Left renal pelvis (tissue), 4 donors: ENCODE results near the gene ANKRD13B. TPM values are rescaled to one million over a fixed set of nuclear protein-coding genes. Genes with fewer than 3 reads are reported as not detected.

Source experiments
- DNase-seq, 4 donors: peaks; one replicate each; pipeline ENCODE4 v3.0.0-alpha.2; 2013; ENCODE audit warnings: low read depth in 4 of 4, low spot score in 3 of 4
- polyA plus RNA-seq, 4 donors: library from polyadenylated mRNA; unstranded; fragments of 120-200 nt; gene quantifications; one replicate each; pipeline ENCODE4 v1.2.1, GENCODE V29; 2013; ENCODE audit not compliant: insufficient read length in 4 of 4

Gene ANKRD13B
- polyA plus RNA-seq, 4 donors: 8.7 to 30.4 (median 14.0) TPM

DNA sequence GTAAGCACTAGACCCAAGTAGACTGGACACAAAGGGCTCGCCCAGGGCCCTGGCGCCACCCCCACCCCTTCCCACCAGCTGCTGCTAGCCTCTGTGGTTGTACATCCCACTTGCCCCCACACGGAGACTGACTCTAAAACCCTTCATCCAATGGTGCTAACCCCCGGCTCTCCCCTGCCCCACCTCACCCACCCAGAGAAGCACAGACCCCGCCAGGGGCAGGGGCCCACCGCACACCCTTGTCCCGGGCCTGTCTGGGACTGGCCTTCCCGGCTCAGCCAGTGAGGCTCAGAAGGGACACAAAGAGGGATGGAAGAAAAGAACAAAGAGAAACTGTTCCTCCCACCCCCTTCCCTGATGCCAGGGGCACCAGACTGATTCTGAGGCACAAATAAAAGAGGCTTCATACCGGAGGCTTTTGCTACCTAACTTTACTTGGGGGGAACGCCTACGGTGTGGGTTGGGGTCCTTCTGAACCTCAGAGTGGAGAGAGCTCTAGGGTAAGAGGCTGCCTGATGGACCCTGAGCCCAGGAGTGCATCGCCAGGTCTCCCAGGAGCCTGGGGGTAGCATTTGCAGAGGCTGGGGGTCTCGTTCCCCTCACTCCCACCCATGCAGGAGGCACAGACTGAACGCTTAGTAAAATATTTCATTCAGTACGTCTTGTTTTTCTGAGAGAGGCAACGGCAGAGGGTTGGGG, 21.6 kb downstream of the ANKRD13B start:
- no peak for DNase-seq

DNA sequence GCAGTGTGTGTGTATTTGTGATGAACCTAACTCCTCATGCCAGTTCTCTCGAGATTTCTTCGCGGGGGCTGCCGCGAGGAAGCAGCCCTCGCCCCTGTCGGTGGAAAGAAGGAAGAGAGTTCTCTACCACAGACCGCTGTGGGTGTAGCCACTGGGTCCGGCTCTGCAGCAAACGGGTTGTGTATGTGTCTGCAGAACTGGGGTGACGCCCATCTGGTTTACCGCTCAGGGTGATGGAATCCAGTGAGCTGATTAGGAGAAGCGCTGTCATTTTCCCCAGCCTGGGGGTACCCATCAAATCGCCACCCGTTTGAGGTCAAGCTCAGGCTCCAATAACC, 22.1 kb downstream of the ANKRD13B start:
- DNase-seq: no peak

DNA sequence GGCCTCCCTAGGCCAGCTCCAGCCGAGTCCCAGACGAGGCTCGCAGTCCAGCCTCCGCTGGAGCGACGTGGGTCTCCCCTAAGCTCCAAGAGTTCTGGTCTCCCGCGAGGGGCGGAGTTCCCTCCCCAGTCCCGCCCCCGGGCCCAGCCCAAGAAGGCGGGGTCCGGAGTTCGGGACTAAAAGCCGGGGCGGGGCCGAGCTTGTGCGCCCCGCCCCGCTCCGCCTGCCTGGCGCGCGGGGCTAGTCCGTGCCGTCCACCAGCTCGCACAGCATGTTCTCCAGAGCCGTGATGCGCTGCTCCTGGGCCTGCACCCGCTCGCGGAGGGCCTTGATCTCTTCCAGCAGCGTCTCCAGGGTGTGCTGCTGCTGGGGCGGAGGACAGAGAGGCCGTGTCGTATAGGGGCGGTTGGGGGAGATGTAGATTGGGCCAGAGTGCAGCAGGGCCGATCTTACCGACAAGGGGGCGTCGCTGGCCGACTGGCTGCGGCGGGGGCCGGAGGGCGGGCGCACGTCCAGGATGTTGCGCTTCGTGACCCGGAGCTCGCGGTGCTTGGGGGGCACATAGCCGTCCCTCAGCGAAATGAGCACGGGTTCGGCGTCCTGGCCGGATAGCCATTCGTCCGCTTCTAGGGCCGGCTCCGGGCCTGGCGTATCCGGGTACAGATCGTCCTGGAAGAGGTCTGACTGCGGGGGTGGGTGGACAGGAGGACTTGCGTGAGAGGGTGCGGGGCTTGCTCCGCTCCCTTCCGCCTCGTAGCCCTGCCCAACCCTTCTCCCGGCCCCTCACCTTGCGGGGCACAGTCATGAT, 22.8 kb downstream of the ANKRD13B start:
- DNase-seq: peak in 1 of 4 donors; percentile 69

DNA sequence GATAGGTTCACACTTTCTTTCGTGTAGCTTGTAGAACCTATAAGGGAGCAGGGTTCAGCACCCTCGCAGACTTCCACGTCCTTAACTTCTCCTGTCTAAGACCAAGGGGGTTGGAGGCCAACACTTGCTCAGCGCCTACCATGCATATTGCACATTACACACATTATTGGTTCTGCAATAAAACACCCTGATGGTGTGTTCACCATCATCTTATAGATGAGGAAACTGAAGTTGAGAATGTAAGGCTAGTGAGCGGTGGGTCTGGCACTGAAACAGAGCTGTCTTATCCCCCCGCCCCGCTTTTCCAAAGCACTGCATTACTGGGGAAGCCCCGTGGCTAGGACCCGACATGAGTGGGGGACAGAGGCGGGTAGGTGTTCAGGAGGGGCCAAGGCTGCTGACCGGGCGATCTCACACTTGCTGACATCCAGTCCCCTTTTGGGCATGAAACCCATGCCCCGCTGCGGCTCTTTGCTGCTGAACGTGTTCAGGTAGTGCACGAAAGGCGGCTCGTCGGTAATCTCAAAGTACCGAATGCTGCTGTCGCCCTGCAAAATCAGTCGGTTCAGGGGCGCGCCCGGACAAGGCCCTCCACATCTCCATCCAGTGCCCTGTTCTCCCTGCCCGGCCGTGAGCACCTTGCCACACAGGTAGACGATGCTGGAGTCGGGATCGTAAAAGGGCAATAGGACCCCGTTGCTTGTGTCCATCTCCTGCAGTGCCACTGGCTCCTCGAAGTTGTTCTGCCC, 23.5 kb downstream of the ANKRD13B start:
- DNase-seq: no peak

DNA sequence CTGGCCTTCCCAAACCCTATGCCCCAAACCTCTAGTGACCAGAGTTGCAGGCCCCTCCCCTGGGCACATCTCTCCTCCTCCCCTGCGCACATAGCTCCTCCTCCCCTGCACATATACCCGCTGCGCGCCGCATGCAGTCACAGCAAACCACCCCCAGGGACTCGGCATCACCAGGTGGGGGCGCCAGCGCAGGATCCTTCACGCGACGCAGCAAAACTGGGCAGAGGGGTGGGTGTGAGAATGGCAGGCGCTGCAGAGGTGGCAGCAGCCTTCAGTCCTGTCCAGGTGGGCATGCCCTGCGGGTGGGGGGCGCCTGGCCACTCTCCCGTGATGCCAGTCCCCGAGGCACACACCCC, 24.2 kb downstream of the ANKRD13B start:
- DNase-seq: no peak

DNA sequence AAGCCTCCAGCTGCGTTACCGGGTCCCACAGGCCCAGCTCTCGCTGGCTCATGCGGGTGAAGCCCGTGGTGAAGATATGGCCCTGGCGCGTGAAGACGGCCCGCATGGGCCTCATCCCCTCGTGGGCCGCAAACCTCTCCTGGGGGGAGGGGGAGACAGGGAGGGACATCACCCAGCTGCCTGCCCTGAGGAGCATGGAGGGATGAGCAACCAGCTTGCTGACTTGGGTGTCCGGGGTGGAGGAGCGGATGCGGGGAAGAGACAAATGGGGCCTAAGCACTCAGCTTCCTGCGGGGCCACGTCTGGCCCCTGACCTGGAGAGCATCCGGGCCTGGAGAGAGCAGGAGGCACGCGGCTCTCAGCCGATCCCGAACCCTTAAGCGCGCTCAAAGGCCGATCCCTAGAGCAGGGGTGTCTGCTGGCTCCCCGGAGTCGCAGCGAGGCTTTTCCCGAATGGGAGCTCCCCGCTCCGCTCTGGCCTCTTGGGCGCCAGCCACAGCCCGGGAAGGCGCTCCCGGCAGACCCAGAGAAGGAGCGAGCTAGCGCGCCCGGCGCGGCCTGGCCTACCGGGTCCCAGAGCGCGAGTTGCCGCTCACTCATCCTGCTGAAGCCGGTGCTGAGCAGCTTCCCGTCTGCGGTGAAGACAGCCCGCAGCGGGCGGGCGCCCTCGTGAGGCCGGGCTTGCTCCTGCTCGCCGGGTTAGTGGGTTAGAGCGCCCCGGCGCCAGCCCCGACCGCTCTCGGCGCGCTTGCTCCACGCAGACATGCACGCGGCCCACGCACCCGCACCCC, 24.7 kb downstream of the ANKRD13B start:
- no peak for DNase-seq

DNA sequence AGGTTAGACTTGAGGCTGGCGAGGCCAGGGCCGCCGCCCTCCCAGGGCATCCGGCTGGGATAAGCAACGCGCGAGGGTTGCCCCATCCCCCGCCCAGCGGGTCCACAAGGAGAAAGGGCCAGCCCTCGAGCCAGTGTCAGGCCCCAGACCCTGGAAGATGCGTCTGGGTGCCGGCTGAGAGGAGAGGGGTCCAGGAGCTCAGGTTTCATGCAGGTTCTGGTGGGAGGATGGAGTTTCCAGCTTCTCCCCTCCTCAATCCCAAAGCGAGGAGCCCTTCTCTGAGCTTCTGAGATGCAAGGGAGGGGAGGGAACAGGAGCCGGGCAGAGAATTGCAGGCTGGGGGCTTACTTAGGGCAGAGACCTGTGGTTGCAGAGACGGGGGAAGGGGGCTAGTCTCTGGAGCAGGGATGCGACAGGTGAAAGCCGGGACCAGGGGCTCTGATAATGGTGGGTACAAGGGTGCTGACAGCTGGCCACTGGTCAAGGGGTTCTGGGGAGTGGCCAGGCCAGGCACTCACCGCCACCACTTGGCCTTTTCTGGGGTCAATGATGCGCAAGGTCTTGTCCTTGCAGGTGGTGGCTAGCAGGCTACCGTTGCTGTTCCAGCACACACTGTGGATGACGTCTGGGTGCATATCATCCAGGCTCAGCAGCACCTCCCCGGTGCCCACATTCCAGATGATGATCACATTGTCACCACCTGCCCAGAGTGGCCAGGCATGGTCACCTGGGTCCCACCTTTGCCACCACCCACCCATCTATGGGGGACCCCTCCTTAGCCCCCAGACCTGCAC, 25.5 kb downstream of the ANKRD13B start:
- no peak for DNase-seq

DNA sequence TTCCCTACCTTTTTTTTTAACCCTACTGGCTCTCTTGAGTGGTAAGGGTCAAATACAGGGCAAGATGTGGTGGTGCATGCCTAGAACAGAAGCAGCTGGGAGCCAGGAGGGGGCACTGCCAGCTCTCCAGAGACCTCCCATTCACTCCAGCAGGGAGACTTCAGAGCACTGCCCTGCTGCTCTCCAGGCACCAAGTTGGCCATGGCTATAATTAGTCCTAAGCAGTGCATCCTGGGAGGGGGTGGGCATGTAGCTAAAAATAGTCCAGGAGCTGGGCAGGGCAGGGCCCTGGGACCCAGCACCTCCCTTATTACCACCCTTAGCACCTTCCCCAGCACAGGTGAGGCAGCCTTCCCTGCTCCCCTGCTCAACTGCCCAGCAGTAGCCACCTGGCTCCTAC, 26.3 kb downstream of the ANKRD13B start:
- no peak for DNase-seq

DNA sequence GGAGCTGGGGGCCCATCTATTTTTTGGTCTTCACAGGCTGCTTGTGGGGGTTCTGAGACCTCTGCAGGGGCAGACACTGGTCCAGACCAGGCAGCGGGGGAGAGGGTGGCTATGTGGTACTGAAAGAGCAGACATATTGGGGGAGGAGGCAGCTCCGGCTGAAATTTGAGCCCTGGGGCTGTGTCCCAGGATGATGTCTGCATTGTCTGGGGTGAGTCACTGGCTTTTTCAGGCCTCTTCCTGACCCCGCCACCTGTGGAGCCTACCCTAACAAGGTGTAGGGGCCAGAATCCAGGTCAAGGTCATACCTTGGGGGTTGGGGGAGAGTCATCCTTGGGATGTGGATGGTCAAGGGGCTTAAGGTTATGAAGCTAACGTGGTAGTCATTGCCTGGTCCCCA, 27.3 kb downstream of the ANKRD13B start:
- DNase-seq: no peak

DNA sequence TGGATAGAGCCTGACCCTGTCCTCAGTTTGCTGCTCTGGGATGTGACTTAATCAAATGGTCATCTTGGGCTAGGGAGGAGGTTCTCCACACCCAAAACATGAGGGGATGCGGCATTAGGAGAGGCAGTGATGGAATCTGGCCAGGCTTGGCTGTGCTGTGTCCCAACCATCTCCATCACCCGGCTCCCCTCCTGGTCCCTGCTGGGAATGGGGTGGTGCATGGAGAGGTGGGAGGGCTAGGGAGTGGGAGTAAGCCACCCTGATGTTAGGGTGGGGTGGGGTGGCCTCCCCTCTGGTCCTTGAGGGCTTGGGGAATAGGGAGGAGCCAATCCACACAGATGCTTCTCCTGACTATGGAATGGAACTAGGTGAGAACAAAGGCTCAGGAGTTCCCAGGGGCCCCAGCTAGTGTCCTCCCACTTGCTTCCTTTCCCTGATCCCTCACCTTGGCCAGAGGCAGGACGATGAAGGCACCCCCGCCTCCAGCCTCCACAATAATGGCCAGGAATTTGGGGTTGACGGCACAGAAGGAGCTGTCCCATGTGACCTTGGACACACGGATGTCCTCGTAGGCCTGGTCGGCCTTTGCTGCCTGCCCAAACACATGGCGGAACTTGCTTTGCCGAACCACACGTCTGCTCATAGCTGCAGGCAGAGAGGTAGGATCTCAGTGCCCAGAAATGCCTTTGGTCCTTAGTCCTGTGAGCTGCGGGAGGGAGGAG, 28.0 kb downstream of the ANKRD13B start:
- DNase-seq: no peak

DNA sequence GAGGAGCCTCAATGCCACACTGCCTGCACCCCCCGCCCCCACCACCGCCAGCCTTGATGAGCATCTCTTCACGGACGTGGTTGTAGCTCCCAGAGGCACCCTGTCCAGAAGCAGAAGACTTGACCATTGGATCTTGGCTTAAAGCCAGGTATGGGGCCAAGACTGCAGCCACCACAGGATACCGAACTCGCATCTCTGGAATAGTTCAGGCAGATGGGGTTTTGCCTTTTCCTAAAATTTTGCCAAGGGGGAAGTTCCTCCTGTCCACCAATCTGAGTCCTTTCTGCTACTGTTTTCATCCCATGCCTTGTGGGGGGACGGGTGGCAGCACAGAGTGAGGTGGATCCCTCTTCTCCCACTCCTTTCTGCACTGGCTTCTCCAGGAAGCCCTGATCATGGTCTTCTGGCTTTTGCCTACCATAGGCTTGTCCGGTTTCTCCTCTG, 28.8 kb downstream of the ANKRD13B start:
- no peak for DNase-seq

DNA sequence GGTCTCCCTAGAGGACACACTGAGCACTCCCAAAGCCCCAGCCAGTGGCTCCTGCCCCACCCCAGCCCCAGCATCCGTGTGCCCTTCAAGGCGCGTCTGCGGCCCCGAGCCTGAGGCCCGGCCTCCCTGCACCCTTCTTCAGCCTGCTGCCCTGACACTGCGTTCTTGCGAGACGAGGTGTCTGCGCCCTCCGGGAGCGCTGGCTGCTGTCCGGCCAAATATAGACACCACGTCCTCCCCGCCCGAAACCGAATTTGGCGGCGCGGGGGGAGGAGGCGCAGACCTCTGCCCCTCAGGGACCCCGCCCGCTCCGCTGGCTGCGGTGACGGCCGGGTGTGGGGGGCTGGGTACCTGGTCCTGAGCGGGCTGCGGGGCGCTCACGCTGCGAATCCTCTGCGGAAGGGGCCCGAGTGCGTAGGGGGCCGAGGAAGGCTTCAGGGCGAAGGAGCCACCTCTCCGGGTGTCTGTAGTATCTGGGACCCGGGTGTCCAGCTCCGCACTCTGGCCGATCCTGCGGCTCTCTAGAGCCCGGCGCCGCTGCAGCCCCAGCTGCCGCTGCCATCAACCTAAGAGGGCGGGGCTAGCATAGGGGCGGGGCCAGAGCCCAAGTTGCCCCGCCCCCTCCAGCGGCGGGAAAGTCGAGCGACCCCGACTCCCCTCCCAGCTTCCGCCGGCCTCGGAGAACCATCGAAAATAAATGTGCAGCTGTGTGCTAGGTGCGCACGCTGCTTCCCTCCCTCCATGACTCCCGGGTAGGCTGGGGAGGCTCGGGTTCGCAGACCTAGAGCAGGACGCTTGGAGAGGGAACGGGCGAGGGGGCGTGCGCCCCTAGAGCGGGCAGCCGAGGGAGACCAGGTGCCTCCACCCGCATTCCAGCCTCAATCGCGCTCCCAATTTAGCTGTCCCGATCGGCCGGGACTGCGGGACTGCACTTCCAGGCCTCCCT, 29.7 kb downstream of the ANKRD13B start, which contains the start of gene CORO6:
Gene CORO6 (minus strand): TSS at position 576 of the 946 bp plus-strand sequence. CDS start 1,491 bp downstream, outside the sequence.
- no peak for DNase-seq

DNA sequence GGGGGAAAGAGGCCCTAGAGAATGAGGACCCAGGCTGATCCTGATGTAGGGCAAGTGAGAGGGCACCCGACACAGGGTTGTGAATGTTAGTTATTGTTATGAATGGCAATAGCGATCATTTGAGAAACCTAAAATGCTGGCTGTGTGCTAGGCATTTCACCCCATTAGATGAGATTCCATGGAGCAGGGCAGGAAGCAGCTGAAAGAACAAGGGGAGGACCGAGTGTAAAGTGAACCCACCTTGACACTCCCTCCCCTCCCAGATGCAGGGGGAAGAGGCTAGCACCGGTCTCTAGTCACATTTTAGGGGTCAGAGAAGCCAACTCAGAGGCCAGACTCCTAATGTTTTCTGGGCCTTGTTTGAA, 30.3 kb downstream of the ANKRD13B start:
- no peak for DNase-seq

DNA sequence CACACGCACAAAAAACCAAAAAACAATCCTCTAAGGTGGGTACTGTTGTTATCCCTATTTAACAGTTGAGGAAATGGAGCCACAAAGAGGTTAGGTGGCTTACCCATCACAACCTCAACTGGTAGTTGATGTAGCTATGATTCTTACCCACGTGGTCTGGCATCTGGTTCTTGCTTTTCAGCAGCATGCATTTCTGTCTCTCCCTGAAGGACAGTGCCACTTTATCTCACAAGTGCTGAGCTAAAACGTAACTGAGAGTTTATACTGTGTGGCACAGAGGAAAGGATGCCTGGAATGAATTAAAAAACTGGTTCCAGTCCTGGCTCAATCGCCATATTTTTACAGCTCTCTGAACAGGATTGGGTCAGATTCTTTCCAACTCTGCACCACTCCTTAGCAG, 31.7 kb downstream of the ANKRD13B start:
- no peak for DNase-seq

DNA sequence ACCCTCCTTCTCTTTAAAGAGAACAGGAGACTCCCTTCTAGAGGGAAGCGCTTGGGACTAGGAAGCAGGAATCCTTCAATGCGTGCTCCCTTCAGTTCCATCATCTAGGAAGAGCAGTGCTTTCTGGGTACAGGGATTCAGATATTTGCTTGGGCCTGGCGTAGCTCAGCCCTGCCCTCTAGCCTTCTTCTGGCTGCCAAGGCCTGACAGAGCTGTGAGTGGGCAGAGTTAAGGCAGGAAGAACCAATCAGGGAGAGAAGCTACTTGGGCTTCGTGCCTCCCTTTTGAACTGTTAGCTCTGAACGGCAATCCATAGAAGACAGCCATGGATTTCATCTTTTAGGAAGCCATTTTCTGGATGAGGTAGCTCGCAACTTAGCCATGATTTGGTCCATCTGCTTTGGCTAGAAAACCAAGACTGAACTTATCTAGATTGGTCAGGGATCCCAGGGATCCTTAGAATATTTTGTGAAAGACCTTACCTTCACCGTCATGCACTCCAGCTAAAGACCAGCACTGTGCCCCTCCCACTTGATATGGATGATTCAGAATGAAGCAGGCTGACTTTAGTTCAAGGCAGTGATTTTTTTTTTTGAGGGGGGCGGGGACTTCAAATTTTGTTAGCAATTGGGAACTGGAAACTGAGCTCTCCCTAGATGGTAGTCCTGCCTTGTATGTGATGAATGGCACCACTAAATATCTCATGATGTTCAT, 32.3 kb downstream of the ANKRD13B start:
- no peak for DNase-seq

DNA sequence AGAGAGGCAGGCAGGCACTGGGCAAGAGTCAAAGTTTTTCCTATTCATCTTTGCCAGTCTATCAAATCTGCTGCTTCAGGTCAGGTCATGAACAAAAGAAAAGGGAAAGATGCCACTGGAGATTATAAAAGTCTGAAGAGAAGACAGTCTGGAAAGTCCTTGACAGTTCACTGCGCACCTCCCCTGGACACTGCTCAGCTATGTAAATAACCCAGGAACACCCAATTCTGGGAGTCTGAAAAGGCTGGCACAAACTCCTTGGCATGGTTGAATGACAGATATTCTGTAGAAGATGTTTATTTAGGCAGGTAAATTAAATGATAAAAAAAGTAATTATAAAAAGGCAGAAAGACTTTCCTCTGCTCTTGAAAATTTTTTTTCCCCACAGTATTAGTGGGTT, 35.0 kb downstream of the ANKRD13B start:
- DNase-seq: no peak

DNA sequence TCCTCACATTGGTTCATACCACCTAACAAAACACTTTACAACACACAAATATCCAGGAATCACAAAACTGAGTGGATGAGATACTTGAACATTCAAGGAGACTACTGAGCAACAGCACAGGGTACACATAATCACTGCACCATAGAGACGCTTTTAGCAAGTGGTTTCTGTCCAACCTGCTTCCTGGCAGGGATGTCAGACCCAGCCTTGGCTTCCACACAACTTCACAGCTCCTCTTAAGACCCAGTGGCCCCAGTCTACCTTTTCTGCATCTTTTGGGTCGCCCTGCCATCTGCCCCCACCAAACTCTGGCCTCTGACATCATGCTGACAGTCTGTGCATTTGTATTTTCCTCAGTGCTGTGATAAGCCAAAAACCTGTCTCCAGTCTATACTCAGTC, 35.7 kb downstream of the ANKRD13B start:
- no peak for DNase-seq

DNA sequence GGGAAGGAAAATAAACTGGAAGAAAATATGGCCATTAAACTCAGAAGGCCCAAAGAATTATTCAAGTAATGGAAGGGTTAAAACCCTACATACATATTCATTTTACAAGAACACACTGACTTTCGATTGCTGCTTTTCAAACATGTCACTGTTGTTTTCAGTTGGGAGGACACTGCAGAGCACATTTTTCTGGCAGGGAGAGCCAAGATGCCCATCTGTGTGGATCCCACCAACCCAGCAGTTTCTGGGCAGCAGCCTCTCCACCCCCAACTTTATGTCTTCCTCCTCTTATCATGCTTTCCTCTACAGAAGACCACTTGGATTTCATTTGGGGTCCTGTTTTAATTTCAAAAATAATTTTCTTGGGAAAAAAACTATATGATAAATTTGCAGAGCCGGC, 36.9 kb downstream of the ANKRD13B start:
- no peak for DNase-seq
